ENCODE results near the gene PAPSS1. TPM values are rescaled to one million over a fixed set of nuclear protein-coding genes. Genes with fewer than 3 reads are reported as not detected.
A peak's percentile ranks its signal among the peaks of the same experiment; 100 is the strongest.

Gene PAPSS1
- total RNA-seq, 1 experiment from 2014 or later = 59.0 TPM

- no TSS peak for BruUV-seq (replicated peaks)
- no peaks in the 10 kb centered on the region for H3K79me2 ChIP-seq (ENCODE audit: insufficient read depth, low read length)
- H3K4me1 ChIP-seq (ENCODE audit: control insufficient read depth in 1 of 2, insufficient read depth in 2 of 2, low read length in 2 of 2) = no peaks in the 10 kb centered on the region
- ChIA-PET RAD21 (ENCODE audit: low non-redundant PET in 1 of 2, low total read pairs in 2 of 2, uncharacterized antibody in 2 of 2, unreplicated experiment in 2 of 2) (no interaction called here), POLR2A (no interaction called here), CTCF (no interaction called here)
- H4K20me1 ChIP-seq (ENCODE audit: insufficient read depth) = no peaks in the 10 kb centered on the region
- no peak overlapping the region for H3K4me3 ChIP-seq (replicated peaks in 1 of 2; ENCODE audit: low read depth in 1 of 2, low read length in 2 of 2)
- H3K27me3 ChIP-seq (ENCODE audit: insufficient read depth, low read length) = no peaks in the 10 kb centered on the region
- DNase-seq (ENCODE audit: low read depth, low spot score) (no peak), ATAC-seq (no peak)
- no peak overlapping the region for H3K4me2 ChIP-seq (ENCODE audit: low read length)
- intact Hi-C loops (cut with micrococcal nuclease) = no loop called here
- H2AFZ ChIP-seq (ENCODE audit: low read depth, low read length, poor library complexity, severe bottlenecking) = no peak overlapping the region
- H3K9me2 ChIP-seq (ENCODE audit: insufficient read depth) = no peaks in the 10 kb centered on the region
- no peaks in the 10 kb centered on the region for H3K36me3 ChIP-seq (ENCODE audit: control insufficient read depth in 1 of 2, insufficient read depth in 2 of 2, low read length in 2 of 2)
- no peak overlapping the region for H3K27ac ChIP-seq (ENCODE audit: low read depth, low read length)
- no peaks in the 10 kb centered on the region for H3K9me3 ChIP-seq (ENCODE audit: control insufficient read depth in 1 of 2, insufficient read depth in 1 of 2, low read depth in 1 of 2, low read length in 2 of 2)
- no peak overlapping the region for H3K9ac ChIP-seq (ENCODE audit: low read length)
- TF ChIP-seq REST (IDR thresholded peaks at IDR 0.05; ENCODE audit: low read depth) (no peak), RAD21 (IDR thresholded peaks at IDR 0.05; ENCODE audit: low read depth) (0 out of 2 replicates have a peak, but pooled peaks have one; percentile 7)
Observed at GRCh38 chr4:107579099-107579498, 140.9 kb downstream of the PAPSS1 start.

GRCh38 chr4:107578321-107578720 is 141.7 kb downstream of the PAPSS1 start:
- Histone ChIP-seq H4K20me1 (ENCODE audit: insufficient read depth) (no peaks in the 10 kb centered on the region), H3K4me2 (ENCODE audit: low read length) (no peak overlapping the region), H3K36me3 (ENCODE audit: control insufficient read depth in 1 of 2, insufficient read depth in 2 of 2, low read length in 2 of 2) (no peaks in the 10 kb centered on the region), H2AFZ (ENCODE audit: low read depth, low read length, poor library complexity, severe bottlenecking) (no peak overlapping the region), H3K9me2 (ENCODE audit: insufficient read depth) (no peaks in the 10 kb centered on the region), H3K4me1 (ENCODE audit: control insufficient read depth in 1 of 2, insufficient read depth in 2 of 2, low read length in 2 of 2) (no peaks in the 10 kb centered on the region), H3K27me3 (ENCODE audit: insufficient read depth, low read length) (no peaks in the 10 kb centered on the region), H3K79me2 (ENCODE audit: insufficient read depth, low read length) (no peaks in the 10 kb centered on the region), H3K9me3 (ENCODE audit: control insufficient read depth in 1 of 2, insufficient read depth in 1 of 2, low read depth in 1 of 2, low read length in 2 of 2) (no peaks in the 10 kb centered on the region), H3K9ac (ENCODE audit: low read length) (no peak overlapping the region), H3K4me3 (replicated peaks in 1 of 2; ENCODE audit: low read depth in 1 of 2, low read length in 2 of 2) (no peak overlapping the region), H3K27ac (ENCODE audit: low read depth, low read length) (no peak overlapping the region)
- intact Hi-C loops (cut with micrococcal nuclease) = no loop called here
- POLR2A ChIA-PET = no interaction called here
- DNase-seq (ENCODE audit: low read depth, low spot score) (no peak), ATAC-seq (no peak)
- no TSS peak for BruUV-seq (replicated peaks)
- RAD21 ChIA-PET (ENCODE audit: low non-redundant PET in 1 of 2, low total read pairs in 2 of 2, uncharacterized antibody in 2 of 2, unreplicated experiment in 2 of 2) = no interaction called here
- CTCF ChIA-PET = no interaction called here
- no peak for TF ChIP-seq POLR2AphosphoS5 (IDR thresholded peaks at IDR 0.05; ENCODE audit: low read depth, low read length)
- no peak for TF ChIP-seq RAD21 (IDR thresholded peaks at IDR 0.05; ENCODE audit: low read depth)
- no peak for TF ChIP-seq TCF7L2 (IDR thresholded peaks at IDR 0.05; ENCODE audit: borderline replicate concordance, extremely low read depth, insufficient read depth, insufficient read length)
- TF ChIP-seq MAX (IDR thresholded peaks at IDR 0.05) = no peak
- TF ChIP-seq ATF3 (IDR thresholded peaks at IDR 0.05) = no peak
- TF ChIP-seq ZBTB33 (IDR thresholded peaks at IDR 0.05; ENCODE audit: extremely low read depth, insufficient replicate concordance, low read length) = no peak
- TF ChIP-seq EZH2phosphoT487 (IDR thresholded peaks at IDR 0.05; ENCODE audit: borderline replicate concordance) = no peak
- no peak for TF ChIP-seq CTCF (IDR thresholded peaks at IDR 0.05 in 2 of 3, conservative IDR thresholded peaks at IDR 0.05 in 1 of 3; ENCODE audit: borderline replicate concordance in 1 of 3, insufficient read depth in 1 of 3, low read depth in 2 of 3, low read length in 2 of 3)
- TF ChIP-seq POLR2A (IDR thresholded peaks at IDR 0.05; ENCODE audit: borderline replicate concordance, extremely low read depth, insufficient read depth, insufficient read length) = no peak
- no peak for TF ChIP-seq ZNF274 (IDR thresholded peaks at IDR 0.05; ENCODE audit: low read depth, low read length)
- TF ChIP-seq ZFX (IDR thresholded peaks at IDR 0.05) = no peak

All from HCT116 (cell line).